Activated naive CD4-positive, alpha-beta T cell treated with anti-CD3 and anti-CD28 coated beads for 36 hours (primary cell): ENCODE data around the gene SLC35G1. TPM values are rescaled to one million over a fixed set of nuclear protein-coding genes. Genes with fewer than 3 reads are reported as not detected.

Experiments
- CTCF ChIA-PET: fragments of 350-600 bp; sonication (Branson Sonifier 250); formaldehyde crosslinking; loops from one replicate; lab custom pipeline; 2021; ENCODE audit warnings: antibody characterized with exemption; lab: Charles Lee
- DNase-seq: peaks from one replicate; pipeline ENCODE4 v3.0.0-alpha.2; 2020
- H3K27ac Mint-ChIP-seq: one replicate; pipeline ENCODE4 v1.8.0; 2021; ENCODE audit warnings: mild to moderate bottlenecking, mixed read lengths
- H3K27me3 Mint-ChIP-seq: one replicate; pipeline ENCODE4 v1.8.0; 2021; ENCODE audit warnings: low read depth, mixed read lengths
- H3K36me3 Mint-ChIP-seq: one replicate; pipeline ENCODE4 v1.8.0; 2021; ENCODE audit warnings: low read depth, mixed read lengths
- H3K4me1 Mint-ChIP-seq: one replicate; pipeline ENCODE4 v1.8.0; 2021; ENCODE audit warnings: low read depth, mixed read lengths
- H3K4me3 Mint-ChIP-seq: one replicate; pipeline ENCODE4 v1.8.0; 2021; ENCODE audit warnings: mild to moderate bottlenecking, moderate library complexity, mixed read lengths
- H3K9me3 Mint-ChIP-seq: one replicate; pipeline ENCODE4 v1.8.0; 2021; ENCODE audit warnings: mixed read lengths
- intact Hi-C: fragments of 100-400 bp; cut with micrococcal nuclease; formaldehyde crosslinking; loops from one replicate; pipeline ENCODE4 v1.15.1; 2023
- total RNA-seq, 2 experiments: library from RNA; stranded (reverse); gene quantifications; one replicate each; pipeline ENCODE4 v1.2.3, GENCODE V29; 2021

Gene SLC35G1
- total RNA-seq: 1 to 10 TPM; 3.8 to 4.1 TPM

GRCh38 chr10:93893646-93894515, at the start of gene SLC35G1:
TSS of gene SLC35G1 (plus strand) at chr10:93893978. CDS start at chr10:93894034, 56 bp downstream.
- Mint-ChIP-seq H3K27ac (peak within 1 kb of the TSS; percentile 37), H3K4me3 (peak within 1 kb of the TSS; percentile 82)

GRCh38 chr10:93844979-93845626, 48.7 kb upstream of the SLC35G1 start:
- no peak overlapping the region for H3K4me3 Mint-ChIP-seq
- H3K27me3 Mint-ChIP-seq: peaks cover 2% of the 10 kb centered on the region
- no peak overlapping the region for H3K27ac Mint-ChIP-seq
- CTCF ChIA-PET: interaction anchor here (0.6 to 0.8 kb wide), 2 partner anchors 303 to 665 kb away, joined by 3 to 4 read pairs; no protein-coding TSS in a partner anchor
- no peaks in the 10 kb centered on the region for H3K4me1 Mint-ChIP-seq
- H3K9me3 Mint-ChIP-seq: no peaks in the 10 kb centered on the region
- no peak for DNase-seq
- H3K36me3 Mint-ChIP-seq: no peaks in the 10 kb centered on the region
- intact Hi-C loops: no loop called here

More at GRCh38 chr10:93893646-93894515, at the start of gene SLC35G1:
- Mint-ChIP-seq H3K36me3 (peaks cover 8% of the 10 kb centered on the region), H3K9me3 (no peaks in the 10 kb centered on the region), H3K27me3 (no peaks in the 10 kb centered on the region), H3K4me1 (peaks cover 37% of the 10 kb centered on the region)
- CTCF ChIA-PET: interaction anchor here (0.5 to 0.7 kb wide), 4 partner anchors 23 to 550 kb away, joined by 3 to 4 read pairs (median 3); no protein-coding TSS in a partner anchor
- intact Hi-C loops: loop anchor here (1.0 to 5.0 kb wide), 4 partner anchors 78 to 902 kb away; partner anchors contain the start of genes CEP55 and NOC3L
- DNase-seq: peak; percentile 71

- intact Hi-C loops: no loop called here
- Mint-ChIP-seq H3K27ac (no peak overlapping the region), H3K9me3 (no peaks in the 10 kb centered on the region), H3K4me3 (no peak overlapping the region), H3K36me3 (no peaks in the 10 kb centered on the region), H3K27me3 (peaks cover 2% of the 10 kb centered on the region), H3K4me1 (no peaks in the 10 kb centered on the region)
- DNase-seq: no peak
- CTCF ChIA-PET: no interaction called here
Observed at GRCh38 chr10:93849593-93849992, 44.2 kb upstream of the SLC35G1 start.

GRCh38 chr10:93850031-93851015, 43.5 kb upstream of the SLC35G1 start:
- no peak overlapping the region for H3K27ac Mint-ChIP-seq
- H3K4me3 Mint-ChIP-seq: no peak overlapping the region
- no peaks in the 10 kb centered on the region for H3K36me3 Mint-ChIP-seq
- intact Hi-C loops: no loop called here
- DNase-seq: no peak
- peaks cover 4% of the 10 kb centered on the region for H3K27me3 Mint-ChIP-seq
- no peaks in the 10 kb centered on the region for H3K9me3 Mint-ChIP-seq
- no peaks in the 10 kb centered on the region for H3K4me1 Mint-ChIP-seq
- CTCF ChIA-PET: no interaction called here

GRCh38 chr10:93851169-93851568, 42.6 kb upstream of the SLC35G1 start:
- no peak for DNase-seq
- H3K4me1 Mint-ChIP-seq: no peaks in the 10 kb centered on the region
- H3K27ac Mint-ChIP-seq: no peak overlapping the region
- H3K4me3 Mint-ChIP-seq: no peak overlapping the region
- H3K9me3 Mint-ChIP-seq: no peaks in the 10 kb centered on the region
- CTCF ChIA-PET: no interaction called here
- H3K27me3 Mint-ChIP-seq: peaks cover 4% of the 10 kb centered on the region
- intact Hi-C loops: no loop called here
- no peaks in the 10 kb centered on the region for H3K36me3 Mint-ChIP-seq

- no peak overlapping the region for H3K4me3 Mint-ChIP-seq
- no peaks in the 10 kb centered on the region for H3K9me3 Mint-ChIP-seq
- no peaks in the 10 kb centered on the region for H3K4me1 Mint-ChIP-seq
- CTCF ChIA-PET: no interaction called here
- H3K27me3 Mint-ChIP-seq: peaks cover 2% of the 10 kb centered on the region
- H3K36me3 Mint-ChIP-seq: no peaks in the 10 kb centered on the region
- intact Hi-C loops: no loop called here
- no peak overlapping the region for H3K27ac Mint-ChIP-seq
- DNase-seq: no peak
Observed at GRCh38 chr10:93852476-93853095, 41.2 kb upstream of the SLC35G1 start.

GRCh38 chr10:93854975-93855374, 38.8 kb upstream of the SLC35G1 start:
- Mint-ChIP-seq H3K4me3 (no peak overlapping the region), H3K36me3 (no peaks in the 10 kb centered on the region), H3K9me3 (no peaks in the 10 kb centered on the region), H3K4me1 (no peaks in the 10 kb centered on the region), H3K27ac (no peak overlapping the region), H3K27me3 (peaks cover 2% of the 10 kb centered on the region)
- intact Hi-C loops: loop anchor here (5.0 kb wide), 2 partner anchors 33 to 368 kb away; no protein-coding TSS in a partner anchor
- DNase-seq: no peak
- CTCF ChIA-PET: interaction anchor here (0.8 kb wide), 1 partner anchor 39 kb away, joined by 3 read pairs; no protein-coding TSS in a partner anchor

- Mint-ChIP-seq H3K27me3 (peaks cover 2% of the 10 kb centered on the region), H3K27ac (no peak overlapping the region), H3K9me3 (peaks cover under 1% of the 10 kb centered on the region), H3K36me3 (no peaks in the 10 kb centered on the region), H3K4me3 (no peak overlapping the region), H3K4me1 (no peaks in the 10 kb centered on the region)
- intact Hi-C loops: loop anchor here (5.0 kb wide), 2 partner anchors 34 to 369 kb away; no protein-coding TSS in a partner anchor
- DNase-seq: no peak
- CTCF ChIA-PET: no interaction called here
Observed at GRCh38 chr10:93856349-93857145, 37.2 kb upstream of the SLC35G1 start.

GRCh38 chr10:93859049-93859655, 34.6 kb upstream of the SLC35G1 start:
- Mint-ChIP-seq H3K36me3 (no peaks in the 10 kb centered on the region), H3K27me3 (peaks cover 2% of the 10 kb centered on the region), H3K4me3 (no peak overlapping the region), H3K9me3 (peaks cover 3% of the 10 kb centered on the region), H3K27ac (no peak overlapping the region), H3K4me1 (no peaks in the 10 kb centered on the region)
- no peak for DNase-seq
- intact Hi-C loops: loop anchor here (1.0 to 5.0 kb wide), 5 partner anchors 37 to 483 kb away; partner anchors contain the start of gene FRA10AC1
- CTCF ChIA-PET: interaction anchor here (0.7 to 1.4 kb wide), 5 partner anchors 43 to 304 kb away, joined by 3 to 5 read pairs (median 3); no protein-coding TSS in a partner anchor

- peaks cover 3% of the 10 kb centered on the region for H3K9me3 Mint-ChIP-seq
- CTCF ChIA-PET: no interaction called here
- DNase-seq: no peak
- intact Hi-C loops: no loop called here
- no peaks in the 10 kb centered on the region for H3K4me1 Mint-ChIP-seq
- no peaks in the 10 kb centered on the region for H3K36me3 Mint-ChIP-seq
- no peak overlapping the region for H3K27ac Mint-ChIP-seq
- peaks cover 3% of the 10 kb centered on the region for H3K27me3 Mint-ChIP-seq
- H3K4me3 Mint-ChIP-seq: no peak overlapping the region
Observed at GRCh38 chr10:93861825-93862224, 32.0 kb upstream of the SLC35G1 start.
